ENCODE data around the gene SLC22A5.
A peak's percentile ranks its signal among the peaks of the same experiment; 100 is the strongest.

- TF ChIP-seq EP300 (IDR thresholded peaks at IDR 0.05) (no peak), CTCF (IDR thresholded peaks at IDR 0.05) (no peak), POLR2A (IDR thresholded peaks at IDR 0.05) (peak in 1 of 4 donors; percentile 55), POLR2AphosphoS5 (IDR thresholded peaks at IDR 0.05) (peak; percentile 47 to 62)
These were observed 58.0 kb downstream of the SLC22A5 start for GRCh38 chr5:132427281-132428146.

All from upper lobe of left lung (tissue), 4 donors.